Parathyroid adenoma (tissue), 2 donors: Measurements from ENCODE around the gene GULP1.
"Not testable (repeated sequence)": the region's sequence is repeated elsewhere in the genome, so short reads cannot be mapped to it uniquely, and the experiment has no call there.

Source experiments
- H2AFZ ChIP-seq: fragments of 300-600 bp; sonication (generic); one replicate; pipeline ENCODE4 v1.7.0; 2017; ENCODE audit warnings: antibody characterized with exemption, mild to moderate bottlenecking
- H3K27ac ChIP-seq: fragments of 300-600 bp; sonication (generic); one replicate; pipeline ENCODE4 v1.7.0; 2017
- H3K27me3 ChIP-seq: fragments of 300-600 bp; sonication (generic); one replicate; pipeline ENCODE4 v1.7.0; 2017; ENCODE audit warnings: low read length; ENCODE audit not compliant: control insufficient read depth, insufficient read depth
- H3K36me3 ChIP-seq: fragments of 300-600 bp; sonication (generic); one replicate; pipeline ENCODE4 v1.7.0; 2017; ENCODE audit warnings: low read length; ENCODE audit not compliant: control insufficient read depth, insufficient read depth
- H3K4me1 ChIP-seq: fragments of 300-600 bp; sonication (generic); one replicate; pipeline ENCODE4 v1.7.0; 2017; ENCODE audit warnings: control low read depth
- H3K4me2 ChIP-seq: fragments of 300-600 bp; sonication (generic); one replicate; pipeline ENCODE4 v1.7.0; 2017; ENCODE audit warnings: low read length
- H3K4me3 ChIP-seq: fragments of 300-600 bp; sonication (generic); one replicate; pipeline ENCODE4 v1.7.0; 2017; ENCODE audit warnings: low read depth, low read length
- H3K79me2 ChIP-seq: fragments of 300-600 bp; sonication (generic); one replicate; pipeline ENCODE4 v1.7.0; 2017; ENCODE audit warnings: control low read depth
- H3K9ac ChIP-seq: fragments of 300-600 bp; sonication (generic); one replicate; pipeline ENCODE4 v1.7.0; 2017; ENCODE audit warnings: mild to moderate bottlenecking
- H3K9me3 ChIP-seq: fragments of 300-600 bp; sonication (generic); one replicate; pipeline ENCODE4 v1.7.0; 2017; ENCODE audit warnings: low read length; ENCODE audit not compliant: control insufficient read depth
- TF ChIP-seq, protein P1 (sequence below): fragments of 300-600 bp; sonication (generic); IDR thresholded peaks from one replicate; pipeline ENCODE4 v1.7.0; 2017; ENCODE audit warnings: antibody characterized with exemption, mild to moderate bottlenecking
- donor health status: primary hyperparathyroidism.

GULP1 gene

DNA sequence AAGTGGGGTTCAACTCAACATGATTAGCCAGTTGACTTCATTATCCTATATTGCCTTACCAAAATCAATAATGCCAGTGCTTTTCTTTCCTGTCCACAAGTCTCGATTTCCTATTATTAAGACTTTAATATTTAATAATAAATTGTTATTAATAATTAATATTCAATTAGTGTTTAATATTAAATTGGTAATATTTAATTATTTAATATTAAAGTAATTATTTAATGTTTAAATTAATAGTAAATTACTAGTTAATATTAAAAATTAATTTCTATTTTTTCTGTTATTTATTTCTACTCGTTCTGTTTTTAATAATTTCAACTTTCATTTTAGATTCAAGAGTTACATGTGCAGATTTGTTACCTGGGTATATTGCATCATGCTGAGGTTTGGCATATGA, 243.2 kb downstream of the GULP1 start:
- Histone ChIP-seq H3K9ac (no peak overlapping the region), H3K36me3 (no peaks in the 10 kb centered on the region), H3K4me2 (no peak overlapping the region), H3K4me1 (no peaks in the 10 kb centered on the region), H3K27me3 (no peaks in the 10 kb centered on the region), H3K9me3 (no peaks in the 10 kb centered on the region), H3K27ac (no peak overlapping the region), H2AFZ (no peak overlapping the region), H3K79me2 (no peaks in the 10 kb centered on the region), H3K4me3 (no peak overlapping the region)
- TF ChIP-seq, protein P1, sequence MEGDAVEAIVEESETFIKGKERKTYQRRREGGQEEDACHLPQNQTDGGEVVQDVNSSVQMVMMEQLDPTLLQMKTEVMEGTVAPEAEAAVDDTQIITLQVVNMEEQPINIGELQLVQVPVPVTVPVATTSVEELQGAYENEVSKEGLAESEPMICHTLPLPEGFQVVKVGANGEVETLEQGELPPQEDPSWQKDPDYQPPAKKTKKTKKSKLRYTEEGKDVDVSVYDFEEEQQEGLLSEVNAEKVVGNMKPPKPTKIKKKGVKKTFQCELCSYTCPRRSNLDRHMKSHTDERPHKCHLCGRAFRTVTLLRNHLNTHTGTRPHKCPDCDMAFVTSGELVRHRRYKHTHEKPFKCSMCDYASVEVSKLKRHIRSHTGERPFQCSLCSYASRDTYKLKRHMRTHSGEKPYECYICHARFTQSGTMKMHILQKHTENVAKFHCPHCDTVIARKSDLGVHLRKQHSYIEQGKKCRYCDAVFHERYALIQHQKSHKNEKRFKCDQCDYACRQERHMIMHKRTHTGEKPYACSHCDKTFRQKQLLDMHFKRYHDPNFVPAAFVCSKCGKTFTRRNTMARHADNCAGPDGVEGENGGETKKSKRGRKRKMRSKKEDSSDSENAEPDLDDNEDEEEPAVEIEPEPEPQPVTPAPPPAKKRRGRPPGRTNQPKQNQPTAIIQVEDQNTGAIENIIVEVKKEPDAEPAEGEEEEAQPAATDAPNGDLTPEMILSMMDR, result no peak

DNA sequence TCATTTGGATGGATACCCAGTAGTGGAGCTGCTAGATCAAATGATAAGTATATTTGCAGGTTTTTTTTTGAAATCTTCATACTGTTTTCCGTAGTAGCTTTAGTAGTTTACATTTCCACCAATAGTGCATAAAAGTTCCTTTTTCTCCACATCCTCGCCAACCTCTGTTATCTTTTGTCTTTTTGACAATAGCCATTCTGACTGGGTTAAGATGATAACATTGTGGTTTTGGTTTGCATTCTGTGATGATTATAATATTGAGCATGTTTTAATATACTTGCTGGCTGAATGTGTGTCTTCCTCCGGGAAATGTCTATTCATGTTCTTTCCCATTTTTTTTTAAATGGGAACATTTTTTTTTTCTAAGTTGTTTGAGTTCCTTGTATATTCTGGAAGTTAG, 260.0 kb downstream of the GULP1 start:
- no peaks in the 10 kb centered on the region for H3K9me3 ChIP-seq
- no peaks in the 10 kb centered on the region for H3K79me2 ChIP-seq
- H3K4me3 ChIP-seq, result no peak overlapping the region
- H3K27me3 ChIP-seq, result no peaks in the 10 kb centered on the region
- no peaks in the 10 kb centered on the region for H3K4me1 ChIP-seq
- H3K4me2 ChIP-seq, result no peak overlapping the region
- no peak overlapping the region for H2AFZ ChIP-seq
- no peak overlapping the region for H3K9ac ChIP-seq
- H3K27ac ChIP-seq, result no peak overlapping the region
- TF ChIP-seq, protein P1, result no peak
- H3K36me3 ChIP-seq, result no peaks in the 10 kb centered on the region

DNA sequence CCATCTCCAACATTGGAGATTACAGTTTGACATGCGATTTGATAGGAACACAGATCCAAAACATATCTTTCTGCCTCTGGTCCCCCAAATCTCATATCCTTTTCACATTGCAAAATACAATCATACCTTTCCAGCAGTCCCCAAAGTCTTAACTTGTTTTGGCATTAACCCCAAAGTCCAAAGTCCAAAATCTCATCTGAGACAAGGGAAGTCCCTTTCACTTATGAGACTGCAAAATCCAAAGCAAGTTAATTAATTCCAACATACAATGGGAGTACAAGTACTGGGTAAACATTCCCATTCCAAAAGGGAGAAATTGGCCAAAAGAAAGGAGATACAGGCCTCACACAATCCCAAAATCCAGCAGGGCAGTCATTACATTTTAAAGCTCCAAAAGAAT, 265.4 kb downstream of the GULP1 start:
- Histone ChIP-seq H3K27ac (no peak overlapping the region), H3K27me3 (no peaks in the 10 kb centered on the region), H3K4me1 (no peaks in the 10 kb centered on the region), H3K9ac (no peak overlapping the region), H3K79me2 (no peaks in the 10 kb centered on the region), H3K4me2 (no peak overlapping the region), H3K9me3 (no peaks in the 10 kb centered on the region), H3K4me3 (no peak overlapping the region), H3K36me3 (no peaks in the 10 kb centered on the region), H2AFZ (no peak overlapping the region)
- TF ChIP-seq, protein P1, result no peak

DNA sequence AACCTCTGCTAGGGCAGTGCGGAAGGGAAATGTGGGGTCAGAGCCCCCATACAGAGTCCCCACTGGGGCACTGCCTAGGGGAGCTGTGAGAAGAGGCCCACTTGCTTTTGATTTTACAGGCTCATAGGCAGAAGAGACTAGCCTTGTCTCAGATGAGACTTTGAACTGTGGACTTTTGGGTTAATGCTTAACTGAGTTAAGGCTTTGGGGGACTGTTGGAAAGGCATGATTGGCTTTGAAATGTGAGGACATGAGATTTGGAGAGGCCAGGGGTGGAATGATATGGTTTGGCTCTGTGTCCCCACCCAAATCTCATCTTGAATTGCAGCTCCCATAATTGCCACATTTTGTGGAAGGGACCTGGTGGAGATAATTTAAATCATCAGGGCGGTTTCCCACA, 267.8 kb downstream of the GULP1 start:
- H2AFZ ChIP-seq, H3K9me3 ChIP-seq, H3K27ac ChIP-seq, H3K4me2 ChIP-seq, H3K9ac ChIP-seq, H3K79me2 ChIP-seq, H3K27me3 ChIP-seq, H3K36me3 ChIP-seq, H3K4me1 ChIP-seq, H3K4me3 ChIP-seq: not testable (repeated sequence)

DNA sequence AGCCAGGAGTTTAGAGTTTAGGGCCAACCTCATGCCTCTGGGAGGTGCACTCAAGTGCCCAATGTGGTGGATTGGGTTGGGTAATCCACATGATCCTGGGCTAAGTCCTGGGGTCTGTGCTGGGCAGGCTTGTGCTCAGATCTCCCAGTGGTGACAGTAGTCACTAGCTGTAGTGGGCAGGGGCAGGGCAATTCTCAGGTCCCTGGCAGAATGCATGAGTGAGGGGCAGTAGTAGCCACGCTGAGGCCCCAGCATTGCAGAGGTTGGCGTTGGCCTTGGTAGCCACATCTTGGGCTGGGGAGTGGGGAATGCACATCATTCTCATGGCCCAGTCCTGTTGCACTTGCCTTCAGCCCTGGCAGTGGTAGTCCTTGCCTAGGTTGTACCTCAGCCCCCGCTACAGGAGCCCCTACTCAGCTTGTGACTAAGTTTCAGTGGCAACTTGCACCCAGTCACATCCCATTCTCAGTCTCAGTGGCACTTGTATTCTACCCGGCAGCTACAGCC, 269.9 kb downstream of the GULP1 start:
- Histone ChIP-seq H3K4me1 (no peaks in the 10 kb centered on the region), H3K36me3 (no peaks in the 10 kb centered on the region), H3K9ac (no peak overlapping the region), H2AFZ (no peak overlapping the region), H3K27ac (no peak overlapping the region), H3K9me3 (no peaks in the 10 kb centered on the region), H3K4me3 (no peak overlapping the region), H3K4me2 (no peak overlapping the region), H3K79me2 (no peaks in the 10 kb centered on the region), H3K27me3 (no peaks in the 10 kb centered on the region)
- TF ChIP-seq, protein P1, result no peak
